GM06990 (cell line): Measurements from ENCODE around the gene TXNDC2.
"Not testable (repeated sequence)": the region's sequence is repeated elsewhere in the genome, so short reads cannot be mapped to it uniquely, and the experiment has no call there.

Experiments
- DNase-seq: peaks from one replicate; pipeline ENCODE4 v3.0.0-alpha.2; 2011; ENCODE audit not compliant: insufficient read length; ENCODE audit errors: extremely low read depth
- H3K27me3 ChIP-seq: replicated peaks from 2 replicates; pipeline ENCODE4 v1.6.0; 2011; ENCODE audit warnings: low read length; ENCODE audit not compliant: control insufficient read depth, insufficient read depth
- H3K36me3 ChIP-seq: 2 replicates; pipeline ENCODE4 v1.5.1; 2011; ENCODE audit warnings: low read length; ENCODE audit not compliant: control insufficient read depth, insufficient read depth
- H3K4me3 ChIP-seq: replicated peaks from 2 replicates; pipeline ENCODE4 v1.5.1; 2011; ENCODE audit warnings: low read depth, mild to moderate bottlenecking, control low read depth, low read length
- TF ChIP-seq, protein P1 (sequence below): IDR thresholded peaks from 2 replicates; pipeline ENCODE4 v1.5.1; 2011; ENCODE audit warnings: low read length, control low read depth, mild to moderate bottlenecking, inconsistent platforms; ENCODE audit not compliant: insufficient read depth, poor library complexity, severe bottlenecking

TXNDC2 gene

DNA sequence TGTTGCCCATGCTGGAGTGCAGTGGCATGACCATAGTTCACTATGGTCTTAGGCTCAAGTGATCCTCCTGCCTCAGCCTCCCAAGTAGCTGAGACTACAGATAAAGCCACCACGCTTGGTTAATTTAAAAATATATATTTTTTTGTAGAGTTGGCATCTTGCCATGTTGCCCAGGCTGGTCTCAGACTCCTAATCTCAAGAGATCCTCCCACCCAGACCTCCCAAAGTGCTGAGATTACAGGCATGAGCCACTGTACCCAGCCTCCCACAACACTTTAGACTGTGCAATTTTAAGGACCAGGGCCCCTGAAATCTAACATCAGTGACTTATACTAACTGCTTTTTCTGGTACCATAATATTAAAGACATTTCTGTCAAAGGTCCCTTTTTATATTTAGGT, 5.2 kb downstream of the TXNDC2 start:
- no peak overlapping the region for H3K4me3 ChIP-seq
- TF ChIP-seq, protein P1, sequence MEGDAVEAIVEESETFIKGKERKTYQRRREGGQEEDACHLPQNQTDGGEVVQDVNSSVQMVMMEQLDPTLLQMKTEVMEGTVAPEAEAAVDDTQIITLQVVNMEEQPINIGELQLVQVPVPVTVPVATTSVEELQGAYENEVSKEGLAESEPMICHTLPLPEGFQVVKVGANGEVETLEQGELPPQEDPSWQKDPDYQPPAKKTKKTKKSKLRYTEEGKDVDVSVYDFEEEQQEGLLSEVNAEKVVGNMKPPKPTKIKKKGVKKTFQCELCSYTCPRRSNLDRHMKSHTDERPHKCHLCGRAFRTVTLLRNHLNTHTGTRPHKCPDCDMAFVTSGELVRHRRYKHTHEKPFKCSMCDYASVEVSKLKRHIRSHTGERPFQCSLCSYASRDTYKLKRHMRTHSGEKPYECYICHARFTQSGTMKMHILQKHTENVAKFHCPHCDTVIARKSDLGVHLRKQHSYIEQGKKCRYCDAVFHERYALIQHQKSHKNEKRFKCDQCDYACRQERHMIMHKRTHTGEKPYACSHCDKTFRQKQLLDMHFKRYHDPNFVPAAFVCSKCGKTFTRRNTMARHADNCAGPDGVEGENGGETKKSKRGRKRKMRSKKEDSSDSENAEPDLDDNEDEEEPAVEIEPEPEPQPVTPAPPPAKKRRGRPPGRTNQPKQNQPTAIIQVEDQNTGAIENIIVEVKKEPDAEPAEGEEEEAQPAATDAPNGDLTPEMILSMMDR: no peak
- H3K27me3 ChIP-seq: no peaks in the 10 kb centered on the region
- no peak for DNase-seq
- no peaks in the 10 kb centered on the region for H3K36me3 ChIP-seq

DNA sequence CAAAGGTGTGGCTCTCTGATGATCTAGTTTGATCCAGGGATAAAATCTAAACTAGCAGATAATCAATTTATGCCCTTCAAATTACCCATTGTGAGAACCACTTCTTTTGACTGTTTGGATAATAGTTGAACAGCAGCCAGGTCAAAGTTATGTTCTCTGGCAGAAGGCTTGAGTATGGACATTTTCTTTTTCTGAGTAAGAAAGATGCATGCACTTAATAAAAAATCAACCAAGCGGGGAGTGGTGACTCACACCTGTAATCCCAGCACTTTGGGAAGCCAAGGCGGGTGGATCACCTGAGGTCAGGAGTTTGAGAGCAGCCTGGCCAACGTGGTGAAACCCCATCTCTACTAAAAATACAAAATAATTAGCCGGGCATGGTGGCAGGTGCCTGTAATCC, 5.7 kb downstream of the TXNDC2 start:
- not testable (repeated sequence) for H3K4me3 ChIP-seq, DNase-seq, H3K27me3 ChIP-seq, H3K36me3 ChIP-seq

DNA sequence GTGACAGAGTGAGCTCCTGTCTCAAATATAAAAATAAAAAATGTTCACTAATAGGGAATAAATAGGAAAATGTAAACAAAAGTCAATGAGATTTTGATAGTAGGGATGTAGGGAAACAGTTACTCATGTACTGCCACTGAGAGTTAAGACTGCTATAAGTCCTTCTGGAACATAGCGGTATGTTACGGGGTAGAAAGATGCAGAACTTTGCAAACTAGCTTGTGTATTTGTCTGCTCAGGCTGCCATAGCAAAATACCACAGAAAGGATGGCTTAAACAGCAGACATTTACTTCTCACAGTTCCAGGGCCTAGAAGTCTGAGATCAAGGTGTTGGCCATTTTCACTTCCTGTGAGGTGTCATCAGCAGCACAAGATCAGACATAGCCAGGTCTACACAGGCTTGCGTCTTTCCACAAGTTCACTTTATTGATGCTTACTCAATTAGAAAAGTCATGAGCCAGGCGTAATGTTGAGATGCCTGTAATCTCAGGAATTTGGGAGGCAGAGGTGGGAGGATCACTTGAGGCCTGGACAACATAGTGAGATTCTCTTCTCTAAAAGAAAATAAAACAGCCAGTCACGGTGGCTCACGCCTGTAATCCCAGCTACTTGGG, 8.8 kb downstream of the TXNDC2 start:
- Histone ChIP-seq H3K27me3 (no peaks in the 10 kb centered on the region), H3K36me3 (no peaks in the 10 kb centered on the region), H3K4me3 (no peak overlapping the region)
- DNase-seq: no peak
- TF ChIP-seq, protein P1: no peak

DNA sequence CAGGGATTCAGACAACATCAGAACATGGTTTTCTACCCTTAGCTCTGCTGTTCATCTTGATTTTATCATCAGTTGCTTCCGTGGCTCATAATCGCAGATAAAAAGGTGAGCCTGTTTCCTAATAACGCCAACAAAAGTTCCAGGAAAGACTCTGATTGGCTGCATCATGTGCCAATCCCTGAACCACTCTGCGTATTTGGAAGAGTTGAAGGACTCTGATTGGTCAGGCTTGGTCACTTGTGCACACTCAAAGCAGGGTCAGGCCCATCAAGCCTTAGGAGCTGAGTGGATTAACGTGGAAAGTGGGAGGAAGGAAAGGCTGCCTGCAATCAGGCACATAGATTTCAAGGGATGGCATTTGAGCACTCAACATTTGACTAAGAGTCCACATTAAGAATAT, 11.4 kb downstream of the TXNDC2 start:
- DNase-seq: no peak
- H3K4me3 ChIP-seq: no peak overlapping the region
- TF ChIP-seq, protein P1: no peak
- no peaks in the 10 kb centered on the region for H3K36me3 ChIP-seq
- H3K27me3 ChIP-seq: no peaks in the 10 kb centered on the region

DNA sequence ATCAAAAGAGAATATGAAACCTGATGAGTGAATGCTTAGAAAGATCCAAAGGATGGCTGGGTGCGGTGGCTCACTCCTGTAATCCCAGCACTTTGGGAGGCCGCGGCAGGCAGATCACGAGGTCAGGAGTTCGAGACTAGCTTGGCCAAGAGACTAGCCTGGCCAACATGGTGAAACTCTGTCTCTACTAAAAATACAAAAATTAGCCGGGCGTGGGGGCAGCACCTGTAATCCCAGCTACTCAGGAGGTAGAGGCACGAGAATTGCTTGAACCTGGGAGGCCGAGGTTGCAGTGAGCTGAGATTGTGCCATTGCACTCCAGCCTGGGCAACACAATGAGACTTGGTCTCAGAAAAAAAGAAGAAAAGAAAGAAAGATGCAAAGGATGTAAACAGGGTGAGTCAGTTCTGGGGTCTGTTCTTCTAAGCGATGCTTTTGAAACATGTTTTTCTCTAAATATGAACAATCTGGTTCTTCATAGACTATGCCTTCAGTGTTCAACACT, 12.1 kb downstream of the TXNDC2 start:
- not testable (repeated sequence) for H3K36me3 ChIP-seq, H3K4me3 ChIP-seq, DNase-seq, H3K27me3 ChIP-seq

DNA sequence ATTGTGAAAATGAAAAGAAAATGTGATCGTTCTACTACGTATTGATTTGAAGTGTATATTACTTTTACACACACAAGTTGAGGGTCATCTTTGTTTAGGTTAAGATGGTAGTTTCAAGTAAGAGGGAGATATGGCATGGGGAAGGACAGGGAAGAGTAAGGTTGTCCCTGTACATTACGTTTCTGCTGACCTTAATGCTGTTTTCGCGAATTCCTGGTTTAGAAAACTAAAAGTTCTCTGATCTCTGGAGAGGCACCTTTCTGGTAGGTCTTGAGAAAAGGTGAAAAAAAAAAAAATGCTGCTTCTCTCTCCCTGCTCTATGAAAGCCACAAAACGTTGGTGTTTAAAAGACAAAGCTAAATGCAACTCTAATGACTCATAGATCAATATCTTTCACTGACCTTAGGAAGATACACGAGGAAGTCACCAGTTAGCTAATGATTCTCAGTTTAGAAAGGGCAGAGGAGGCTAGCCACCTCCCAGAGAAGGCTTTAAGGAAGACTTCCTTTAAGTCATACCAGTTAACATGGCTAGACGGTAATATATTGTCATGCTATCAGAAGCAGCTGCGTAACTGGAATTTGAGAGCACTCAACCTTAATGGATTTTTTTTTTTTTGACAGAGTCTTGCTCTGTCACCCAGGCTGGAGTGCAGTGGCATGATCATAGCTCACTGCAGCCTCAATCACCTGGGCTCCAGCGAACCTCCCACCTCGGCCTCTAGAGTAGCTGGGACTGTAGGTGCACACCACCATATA, 13.2 kb downstream of the TXNDC2 start:
- TF ChIP-seq, protein P1: no peak
- H3K4me3 ChIP-seq: no peak overlapping the region
- no peak for DNase-seq

DNA sequence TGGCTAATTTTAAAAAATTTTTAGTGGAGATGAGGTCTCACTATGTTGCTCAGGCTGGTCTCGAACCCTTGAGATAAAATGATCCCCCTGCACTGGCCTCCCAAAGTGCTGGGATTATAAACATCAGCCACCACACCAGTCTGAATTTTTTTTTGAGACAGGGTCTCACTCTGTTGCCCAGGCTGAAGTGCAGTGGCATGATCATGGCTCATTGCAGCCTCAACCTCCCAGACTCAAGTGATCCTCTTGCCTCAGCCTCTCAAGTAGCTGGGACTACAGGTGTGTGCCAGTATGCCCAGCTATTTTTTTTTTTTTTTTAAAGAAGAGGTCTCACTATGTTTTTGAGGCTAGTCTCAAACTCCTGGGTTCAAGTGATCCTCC, 13.8 kb downstream of the TXNDC2 start:
- not testable (repeated sequence) for H3K4me3 ChIP-seq, H3K36me3 ChIP-seq, H3K27me3 ChIP-seq

More for the DNA sequence above, 13.2 kb downstream of the TXNDC2 start:
- H3K27me3 ChIP-seq: no peaks in the 10 kb centered on the region
- no peaks in the 10 kb centered on the region for H3K36me3 ChIP-seq

More for the DNA sequence above, 13.8 kb downstream of the TXNDC2 start:
- not testable (repeated sequence) for DNase-seq
